Endothelial cell (in vitro differentiated cells): ENCODE measurements around the gene SERINC5. TPM values are rescaled to one million over a fixed set of nuclear protein-coding genes. Genes with fewer than 3 reads are reported as not detected.
A peak's percentile ranks its signal among the peaks of the same experiment; 100 is the strongest.

ENCODE experiments used
- DNase-seq: peaks from one replicate; pipeline ENCODE4 v3.0.0; 2021; ENCODE audit warnings: low spot score
- H3K27ac Mint-ChIP-seq: one replicate; pipeline ENCODE4 v1.8.0; 2021; ENCODE audit warnings: mixed read lengths, inconsistent platforms; ENCODE audit not compliant: unreplicated experiment
- H3K27me3 Mint-ChIP-seq: one replicate; pipeline ENCODE4 v1.8.0; 2021; ENCODE audit warnings: mild to moderate bottlenecking, moderate library complexity, mixed read lengths, inconsistent platforms; ENCODE audit not compliant: unreplicated experiment
- H3K36me3 Mint-ChIP-seq: one replicate; pipeline ENCODE4 v1.8.0; 2021; ENCODE audit warnings: mild to moderate bottlenecking, low read depth, mixed read lengths, inconsistent platforms; ENCODE audit not compliant: unreplicated experiment
- H3K4me1 Mint-ChIP-seq: one replicate; pipeline ENCODE4 v1.8.0; 2021; ENCODE audit warnings: mild to moderate bottlenecking, mixed read lengths, inconsistent platforms; ENCODE audit not compliant: unreplicated experiment
- H3K4me3 Mint-ChIP-seq: one replicate; pipeline ENCODE4 v1.8.0; 2021; ENCODE audit warnings: mild to moderate bottlenecking, mixed read lengths, inconsistent platforms; ENCODE audit not compliant: unreplicated experiment
- H3K9me3 Mint-ChIP-seq: one replicate; pipeline ENCODE4 v1.8.0; 2021; ENCODE audit warnings: mixed read lengths, inconsistent platforms; ENCODE audit not compliant: unreplicated experiment
- CTCF ChIP-seq: fragments of 200-600 bp; sonication (generic); IDR thresholded peaks from one replicate; pipeline ENCODE4 v1.5.0; 2021; ENCODE audit warnings: antibody characterized with exemption; ENCODE audit not compliant: unreplicated experiment
- total RNA-seq: library from RNA; stranded (reverse); fragmentation: NEBNext Ultra II Directional; extraction: Animal tissue kit (Norgen Biotek cat#: 25700); gene quantifications from one replicate; pipeline ENCODE4 v1.2.1, GENCODE V29; 2021; ENCODE audit not compliant: unreplicated experiment

SERINC5 gene
- total RNA-seq, 1 donor from 2014 or later = 122 TPM

- DNase-seq = no peak
- H3K27ac Mint-ChIP-seq = peak overlapping the region; percentile 24
- H3K36me3 Mint-ChIP-seq = peaks cover 5% of the 10 kb centered on the region
- H3K9me3 Mint-ChIP-seq = no peaks in the 10 kb centered on the region
- peaks cover 23% of the 10 kb centered on the region for H3K4me1 Mint-ChIP-seq
- TF ChIP-seq CTCF = no peak
- no peak overlapping the region for H3K4me3 Mint-ChIP-seq
- H3K27me3 Mint-ChIP-seq = peaks cover 10% of the 10 kb centered on the region
Measured at GRCh38 chr5:80229902-80230255, 26.0 kb downstream of the SERINC5 start.

- Mint-ChIP-seq H3K27me3 (peaks cover 8% of the 10 kb centered on the region), H3K27ac (no peak overlapping the region), H3K36me3 (peaks cover 5% of the 10 kb centered on the region), H3K4me3 (no peak overlapping the region), H3K4me1 (peaks cover 23% of the 10 kb centered on the region), H3K9me3 (no peaks in the 10 kb centered on the region)
- no peak for TF ChIP-seq CTCF
- DNase-seq = no peak
Measured at GRCh38 chr5:80227979-80228596, 27.8 kb downstream of the SERINC5 start.

GRCh38 chr5:80225934-80226326, 29.9 kb downstream of the SERINC5 start:
- Mint-ChIP-seq H3K27me3 (peaks cover 8% of the 10 kb centered on the region), H3K9me3 (no peaks in the 10 kb centered on the region), H3K27ac (no peak overlapping the region), H3K4me1 (peaks cover 24% of the 10 kb centered on the region), H3K4me3 (no peak overlapping the region), H3K36me3 (peaks cover 5% of the 10 kb centered on the region)
- no peak for DNase-seq
- no peak for TF ChIP-seq CTCF

- H3K4me3 Mint-ChIP-seq = no peak overlapping the region
- H3K9me3 Mint-ChIP-seq = no peaks in the 10 kb centered on the region
- H3K36me3 Mint-ChIP-seq = peaks cover 5% of the 10 kb centered on the region
- peaks cover 24% of the 10 kb centered on the region for H3K4me1 Mint-ChIP-seq
- DNase-seq = no peak
- H3K27me3 Mint-ChIP-seq = peaks cover 4% of the 10 kb centered on the region
- TF ChIP-seq CTCF = no peak
- no peak overlapping the region for H3K27ac Mint-ChIP-seq
Measured at GRCh38 chr5:80225189-80225933, 30.5 kb downstream of the SERINC5 start.

- Mint-ChIP-seq H3K27me3 (peaks cover 4% of the 10 kb centered on the region), H3K4me3 (no peak overlapping the region), H3K27ac (no peak overlapping the region), H3K4me1 (peaks cover 27% of the 10 kb centered on the region), H3K36me3 (peaks cover 18% of the 10 kb centered on the region), H3K9me3 (no peaks in the 10 kb centered on the region)
- DNase-seq = no peak
- no peak for TF ChIP-seq CTCF
Measured at GRCh38 chr5:80223561-80223960, 32.3 kb downstream of the SERINC5 start.
